Psoas muscle (tissue), 8 donors: ENCODE measurements around the gene RPS26. TPM values are rescaled to one million over a fixed set of nuclear protein-coding genes. Genes with fewer than 3 reads are reported as not detected.
A peak's percentile ranks its signal among the peaks of the same experiment; 100 is the strongest.

Experiments
- ATAC-seq, 4 donors: fragments of 200-7000 bp; cut with Tn5 transposase; one replicate each; pipeline ENCODE4 v1.9.1; 2020; ENCODE audit warnings: moderate library complexity in 3 of 4, mild to moderate bottlenecking in 2 of 4
- DNase-seq, 2 donors: peaks; one replicate each; pipeline ENCODE4 v3.0.0-alpha.2; 2020
- H3K27ac ChIP-seq: fragments of 200-600 bp; one replicate; pipeline ENCODE4 v1.8.0; 2022
- H3K27me3 ChIP-seq, 3 donors: fragments of 200-600 bp in 1 of 3; one replicate each; pipeline versions ENCODE4 v1.6.1 to v1.8.0; 2013 to 2022; ENCODE audit warnings: low read length in 2 of 3, mild to moderate bottlenecking in 2 of 3, moderate library complexity in 1 of 3; ENCODE audit not compliant: insufficient read depth in 3 of 3
- H3K36me3 ChIP-seq, 2 donors: fragments of 200-600 bp in 1 of 2; one replicate each; pipeline versions ENCODE4 v1.6.1 to v1.8.0; 2013 to 2022; ENCODE audit warnings: low read depth in 1 of 2, mild to moderate bottlenecking in 1 of 2, moderate library complexity in 1 of 2; ENCODE audit not compliant: insufficient read depth in 1 of 2
- H3K4me1 ChIP-seq: fragments of 200-600 bp; one replicate; pipeline ENCODE4 v1.8.0; 2022
- H3K4me3 ChIP-seq: fragments of 200-600 bp; one replicate; pipeline ENCODE4 v1.8.0; 2022; ENCODE audit warnings: mild to moderate bottlenecking
- H3K9me3 ChIP-seq: fragments of 200-600 bp; one replicate; pipeline ENCODE4 v1.8.0; 2022
- WGBS, 3 donors: extraction: QIAGEN DNeasy Blood & Tissue Kit; methylation state at CpG; one replicate each; pipeline versions ENCODE4 v1.1.6 to v1.1.7; 2013; 5-methylcytosine and 5-hydroxymethylcytosine counted together
- intact Hi-C, 2 donors: fragments of 100-400 bp; cut with DNase I; formaldehyde crosslinking; loops; one replicate each; pipeline versions ENCODE4 v1.11.0 to v1.14.2; 2022
- polyA plus RNA-seq, 3 donors: library from polyadenylated mRNA; stranded (reverse); fragments of 200-250 nt; gene quantifications; one replicate each; pipeline ENCODE4 v1.2.3, GENCODE V29; 2013
- total RNA-seq, 4 donors: library from RNA; stranded (reverse); fragmentation: NEBNext Ultra II Directional in 2 of 4; extraction: Animal tissue kit (Norgen Biotek cat#: 25700) in 2 of 4; gene quantifications; one replicate each; pipeline versions ENCODE4 v1.2.1 to v1.2.4, GENCODE V29; 2021 to 2023
- TF ChIP-seq, protein P1 (sequence below): fragments of 200-600 bp; IDR thresholded peaks from one replicate; pipeline ENCODE4 v1.8.0; 2022; ENCODE audit warnings: antibody characterized with exemption
- donor health status: healthy with polysubstance abuse.
- donor health status: DM: no; HTN: no; CAD: no; lungs with moderate emphysema.
- donor health status: Bipolar disorder and iron deficiency.
- donor health status: healthy.
- donor health status: DM: yes; HTN: yes; CAD: no.
- donor health status: DM: no; HTN: no; CAD: no.
- donor health status: DM: no; HTN: no; CAD: no.
- donor health status: DM: yes; HTN: yes; CAD: no.

Gene RPS26
- total and polyA plus RNA-seq, 7 donors = 16.6 to 1,360 (median 49.8) TPM

DNA sequence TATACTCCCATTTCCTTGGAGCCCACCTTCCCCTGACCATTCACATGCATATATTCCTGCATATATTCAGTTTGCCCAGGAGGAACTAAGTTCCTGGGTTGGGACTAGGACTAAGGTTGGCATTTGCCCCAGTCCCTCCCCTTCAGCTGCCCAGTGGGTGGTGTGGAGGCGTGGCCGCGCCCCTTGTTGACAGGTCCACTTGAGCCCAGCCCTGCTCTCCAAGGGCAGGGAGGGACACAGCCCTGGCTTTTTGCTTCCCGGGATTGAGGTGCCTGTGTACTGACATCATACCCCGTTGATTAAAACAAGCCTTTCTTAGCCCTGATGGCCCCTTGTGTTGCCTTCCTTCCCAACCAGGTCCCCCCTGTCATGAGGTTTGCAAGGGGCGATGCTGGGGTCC lies 45.5 kb downstream of the RPS26 start:
- no peaks in the 10 kb centered on the region for H3K9me3 ChIP-seq
- no peaks in the 10 kb centered on the region for H3K4me1 ChIP-seq
- no peaks in the 10 kb centered on the region for H3K27me3 ChIP-seq
- H3K36me3 ChIP-seq = no peaks in the 10 kb centered on the region
- WGBS, 3 donors = 45 to 65% (median 59%) methylated on average over 6 of the region's 6 CpGs
- peak; percentile 60 to 90 (median 72) for ATAC-seq
- no peak overlapping the region for H3K4me3 ChIP-seq
- DNase-seq = peak; percentile 49 to 60
- TF ChIP-seq, protein P1, sequence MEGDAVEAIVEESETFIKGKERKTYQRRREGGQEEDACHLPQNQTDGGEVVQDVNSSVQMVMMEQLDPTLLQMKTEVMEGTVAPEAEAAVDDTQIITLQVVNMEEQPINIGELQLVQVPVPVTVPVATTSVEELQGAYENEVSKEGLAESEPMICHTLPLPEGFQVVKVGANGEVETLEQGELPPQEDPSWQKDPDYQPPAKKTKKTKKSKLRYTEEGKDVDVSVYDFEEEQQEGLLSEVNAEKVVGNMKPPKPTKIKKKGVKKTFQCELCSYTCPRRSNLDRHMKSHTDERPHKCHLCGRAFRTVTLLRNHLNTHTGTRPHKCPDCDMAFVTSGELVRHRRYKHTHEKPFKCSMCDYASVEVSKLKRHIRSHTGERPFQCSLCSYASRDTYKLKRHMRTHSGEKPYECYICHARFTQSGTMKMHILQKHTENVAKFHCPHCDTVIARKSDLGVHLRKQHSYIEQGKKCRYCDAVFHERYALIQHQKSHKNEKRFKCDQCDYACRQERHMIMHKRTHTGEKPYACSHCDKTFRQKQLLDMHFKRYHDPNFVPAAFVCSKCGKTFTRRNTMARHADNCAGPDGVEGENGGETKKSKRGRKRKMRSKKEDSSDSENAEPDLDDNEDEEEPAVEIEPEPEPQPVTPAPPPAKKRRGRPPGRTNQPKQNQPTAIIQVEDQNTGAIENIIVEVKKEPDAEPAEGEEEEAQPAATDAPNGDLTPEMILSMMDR = no peak
- intact Hi-C loops = no loop called here
- no peak overlapping the region for H3K27ac ChIP-seq

Other genes starting within 250 kb of the RPS26 start
- 10 to 100 TPM; 38.3 to 52.6 (median 43.0) TPM for gene SARNP, start 224.2 kb upstream of the RPS26 start, total RNA-seq
- 10 to 100 TPM; 72.6 to 98.0 (median 81.5) TPM for gene SARNP, start 224.2 kb upstream of the RPS26 start, polyA plus RNA-seq
- gene ORMDL2, start 223.9 kb upstream of the RPS26 start, total RNA-seq = 10 to 100 TPM; 12.6 to 27.2 (median 15.0) TPM
- gene ORMDL2, start 223.9 kb upstream of the RPS26 start, polyA plus RNA-seq = 10 to 100 TPM; 21.6 to 68.2 (median 24.3) TPM
- gene DNAJC14, start 212.3 kb upstream of the RPS26 start, total RNA-seq = 10 to 100 TPM; 10.8 to 15.5 (median 12.6) TPM
- gene DNAJC14, start 212.3 kb upstream of the RPS26 start, polyA plus RNA-seq = 10 to 100 TPM; 10.5 to 23.8 (median 20.1) TPM
- gene MMP19, start 199.0 kb upstream of the RPS26 start, total RNA-seq = 1 to 10 TPM; 1.4 to 2.8 (median 1.8) TPM
- 1 to 10 TPM in 2 of 3 donors, under 1 TPM in 1; 0.66 to 4.1 (median 1.1) TPM for gene MMP19, start 199.0 kb upstream of the RPS26 start, polyA plus RNA-seq
- gene PYM1, start 114.0 kb upstream of the RPS26 start, total RNA-seq = 10 to 100 TPM; 14.6 to 20.6 (median 18.0) TPM
- 10 to 100 TPM; 19.0 to 39.8 (median 26.1) TPM for gene PYM1, start 114.0 kb upstream of the RPS26 start, polyA plus RNA-seq
- gene DGKA, start 110.8 kb upstream of the RPS26 start, total RNA-seq = 1 to 10 TPM; 4.3 to 5.4 (median 4.9) TPM
- gene DGKA, start 110.8 kb upstream of the RPS26 start, polyA plus RNA-seq = 1 to 10 TPM; 2.0 to 2.6 (median 2.0) TPM
- under 1 TPM in 1 of 4 donors, not detected in 3; 0.37 TPM for gene PMEL, start 75.9 kb upstream of the RPS26 start, total RNA-seq
- under 1 TPM; 0.14 to 0.23 (median 0.20) TPM for gene PMEL, start 75.9 kb upstream of the RPS26 start, polyA plus RNA-seq
- gene CDK2, start 75.1 kb upstream of the RPS26 start, total RNA-seq = 10 to 100 TPM in 1 of 4 donors, 1 to 10 TPM in 3; 6.3 to 12.0 (median 7.9) TPM
- 10 to 100 TPM in 2 of 3 donors, 1 to 10 TPM in 1; 5.1 to 13.9 (median 10.2) TPM for gene CDK2, start 75.1 kb upstream of the RPS26 start, polyA plus RNA-seq
- gene RAB5B, start 67.8 kb upstream of the RPS26 start, total RNA-seq = 100 to 1,000 TPM in 2 of 4 donors, 10 to 100 TPM in 2; 92.8 to 107 (median 103) TPM
- 10 to 100 TPM; 36.8 to 83.6 (median 52.1) TPM for gene RAB5B, start 67.8 kb upstream of the RPS26 start, polyA plus RNA-seq
- gene SUOX, start 44.6 kb upstream of the RPS26 start, total RNA-seq = 10 to 100 TPM; 12.1 to 24.6 (median 15.6) TPM
- 10 to 100 TPM; 13.8 to 25.5 (median 15.5) TPM for gene SUOX, start 44.6 kb upstream of the RPS26 start, polyA plus RNA-seq
- 1 to 10 TPM; 5.9 to 8.2 (median 8.1) TPM for gene IKZF4, start 20.9 kb upstream of the RPS26 start, total RNA-seq
- gene IKZF4, start 20.9 kb upstream of the RPS26 start, polyA plus RNA-seq = 1 to 10 TPM; 1.6 to 5.2 (median 2.3) TPM
- 1 to 10 TPM in 2 of 4 donors, under 1 TPM in 2; 0.71 to 3.9 (median 1.3) TPM for gene ERBB3, start 38.2 kb downstream of the RPS26 start, total RNA-seq
- gene ERBB3, start 38.2 kb downstream of the RPS26 start, polyA plus RNA-seq = under 1 TPM; 0.13 to 0.26 (median 0.26) TPM
- gene PA2G4, start 62.6 kb downstream of the RPS26 start, total RNA-seq = 100 to 1,000 TPM in 3 of 4 donors, 10 to 100 TPM in 1; 75.3 to 138 (median 112) TPM
- gene PA2G4, start 62.6 kb downstream of the RPS26 start, polyA plus RNA-seq = 100 to 1,000 TPM; 115 to 258 (median 157) TPM
- 1,000 to 10,000 TPM; 2,052 to 2,475 (median 2,223) TPM for gene RPL41, start 74.7 kb downstream of the RPS26 start, total RNA-seq
- gene RPL41, start 74.7 kb downstream of the RPS26 start, polyA plus RNA-seq = 1,000 to 10,000 TPM; 3,632 to 4,096 (median 3,726) TPM
- gene ZC3H10, start 76.3 kb downstream of the RPS26 start, total RNA-seq = 10 to 100 TPM in 1 of 4 donors, 1 to 10 TPM in 3; 5.0 to 10.3 (median 6.6) TPM
- gene ZC3H10, start 76.3 kb downstream of the RPS26 start, polyA plus RNA-seq = 1 to 10 TPM; 3.5 to 7.8 (median 4.5) TPM
- gene ESYT1, start 86.3 kb downstream of the RPS26 start, total RNA-seq = 10 to 100 TPM; 36.7 to 57.4 (median 44.4) TPM
- 10 to 100 TPM; 20.2 to 40.6 (median 21.0) TPM for gene ESYT1, start 86.3 kb downstream of the RPS26 start, polyA plus RNA-seq
- gene MYL6B, start 110.7 kb downstream of the RPS26 start, total RNA-seq = 1,000 to 10,000 TPM in 1 of 4 donors, 100 to 1,000 TPM in 3; 113 to 2,222 (median 606) TPM
- 100 to 1,000 TPM; 151 to 786 (median 413) TPM for gene MYL6B, start 110.7 kb downstream of the RPS26 start, polyA plus RNA-seq
- gene MYL6, start 116.4 kb downstream of the RPS26 start, total RNA-seq = 100 to 1,000 TPM; 216 to 395 (median 291) TPM
- gene MYL6, start 116.4 kb downstream of the RPS26 start, polyA plus RNA-seq = 100 to 1,000 TPM; 384 to 711 (median 489) TPM
- 10 to 100 TPM; 49.8 to 78.7 (median 69.7) TPM for gene SMARCC2, start 147.6 kb downstream of the RPS26 start, total RNA-seq
- gene SMARCC2, start 147.6 kb downstream of the RPS26 start, polyA plus RNA-seq = 10 to 100 TPM; 16.5 to 46.1 (median 26.5) TPM
- gene RNF41, start 180.0 kb downstream of the RPS26 start, total RNA-seq = 10 to 100 TPM; 22.4 to 41.7 (median 34.8) TPM
- gene RNF41, start 180.0 kb downstream of the RPS26 start, polyA plus RNA-seq = 10 to 100 TPM; 21.9 to 54.9 (median 22.9) TPM
- 10 to 100 TPM; 27.2 to 32.1 (median 29.8) TPM for gene NABP2, start 182.4 kb downstream of the RPS26 start, total RNA-seq
- 10 to 100 TPM; 27.1 to 65.7 (median 31.0) TPM for gene NABP2, start 182.4 kb downstream of the RPS26 start, polyA plus RNA-seq
- gene SLC39A5, start 188.1 kb downstream of the RPS26 start, total RNA-seq = not detected
- gene SLC39A5, start 188.1 kb downstream of the RPS26 start, polyA plus RNA-seq = under 1 TPM in 2 of 3 donors, not detected in 1; 0.16 to 0.23 TPM
- 10 to 100 TPM; 14.2 to 37.5 (median 21.5) TPM for gene ANKRD52, start 216.5 kb downstream of the RPS26 start, total RNA-seq
- gene ANKRD52, start 216.5 kb downstream of the RPS26 start, polyA plus RNA-seq = 10 to 100 TPM in 1 of 3 donors, 1 to 10 TPM in 2; 5.7 to 33.6 (median 6.5) TPM
- 10 to 100 TPM; 24.3 to 86.6 (median 54.7) TPM for gene COQ10A, start 225.0 kb downstream of the RPS26 start, total RNA-seq
- gene COQ10A, start 225.0 kb downstream of the RPS26 start, polyA plus RNA-seq = 100 to 1,000 TPM in 1 of 3 donors, 10 to 100 TPM in 2; 16.2 to 105 (median 63.5) TPM